Measurements from ENCODE around the gene JKAMP.
"Not testable (repeated sequence)": the region's sequence is repeated elsewhere in the genome, so short reads cannot be mapped to it uniquely, and the experiment has no call there.

JKAMP gene

GRCh38 chr14:59483819-59484638 is at the start of gene JKAMP, which contains the start of gene L3HYPDH:
Gene JKAMP, plus strand, starts transcription at chr14:59484517. Its CDS starts 73 bp downstream, at chr14:59484590.
Gene L3HYPDH, minus strand, starts transcription at chr14:59484408. Its CDS starts 92 bp downstream, at chr14:59484316.
- peak; percentile 96 for DNase-seq (ENCODE audit: low read depth)

- no peak for DNase-seq (ENCODE audit: low read depth)
Measured at GRCh38 chr14:59435101-59435500, 49.2 kb upstream of the JKAMP start.

GRCh38 chr14:59435987-59436386 is 48.3 kb upstream of the JKAMP start:
- DNase-seq (ENCODE audit: low read depth): no peak

GRCh38 chr14:59438195-59438647 is 46.1 kb upstream of the JKAMP start:
- peak; percentile 88 for DNase-seq (ENCODE audit: low read depth)

DNA sequence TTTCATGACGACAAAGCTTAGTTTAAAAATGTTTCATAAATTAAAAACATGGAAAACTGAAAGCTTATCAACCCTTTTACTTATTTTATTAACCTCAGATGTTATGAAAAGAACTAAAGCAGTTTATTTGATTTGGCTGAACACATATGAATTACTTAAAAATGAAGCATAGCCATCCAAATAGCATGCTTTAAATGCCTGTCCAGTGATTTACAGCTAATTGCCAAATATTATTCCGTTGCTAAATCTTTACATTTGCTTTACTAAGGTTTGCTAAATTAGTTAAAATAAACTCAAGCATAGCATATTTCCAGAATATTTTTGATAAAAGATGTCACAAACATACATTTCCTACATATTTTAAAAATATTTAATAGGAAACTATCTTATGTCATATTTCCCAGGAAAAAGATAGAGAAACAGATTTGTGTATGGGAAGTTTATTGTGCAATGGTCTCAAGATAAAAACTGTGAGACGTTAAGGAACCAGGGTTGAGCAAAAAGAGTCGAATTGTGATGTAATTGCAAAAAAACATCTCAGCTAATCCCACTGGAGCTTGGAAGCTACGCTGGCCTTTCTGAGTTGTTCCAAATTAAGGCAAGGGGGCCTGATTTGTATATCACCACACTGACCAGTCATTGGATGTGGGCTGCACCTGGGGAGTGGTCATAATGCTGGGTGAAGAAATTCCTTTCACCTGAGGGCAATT is 44.9 kb upstream of the JKAMP start:
- peak; percentile 76 for DNase-seq (ENCODE audit: low read depth)

GRCh38 chr14:59448673-59449072 is 35.6 kb upstream of the JKAMP start:
- not testable (repeated sequence) for DNase-seq (ENCODE audit: low read depth)

GRCh38 chr14:59450716-59451115 is 33.6 kb upstream of the JKAMP start:
- no peak for DNase-seq (ENCODE audit: low read depth)

GRCh38 chr14:59451849-59452248 is 32.5 kb upstream of the JKAMP start:
- no peak for DNase-seq (ENCODE audit: low read depth)

DNA sequence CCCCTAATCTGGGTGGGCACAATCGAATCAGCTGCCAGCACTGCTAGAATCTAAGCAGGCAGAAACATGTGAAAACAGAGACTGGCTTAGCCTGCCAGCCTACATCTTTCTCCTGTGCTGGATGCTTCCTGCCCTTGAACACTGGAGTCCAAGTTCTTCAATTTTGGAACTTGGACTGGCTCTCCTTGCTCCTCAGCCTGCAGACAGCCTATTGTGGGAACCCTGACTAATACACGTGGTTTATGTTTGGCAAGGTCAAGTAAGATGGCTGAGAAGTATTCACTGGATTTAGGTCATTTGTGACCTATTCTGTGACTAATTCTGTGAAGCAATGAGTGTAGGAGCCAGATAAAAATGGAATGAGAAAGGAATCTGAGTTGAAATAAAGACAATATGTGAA is 30.2 kb upstream of the JKAMP start:
- DNase-seq (ENCODE audit: low read depth): peak; percentile 97

DNA sequence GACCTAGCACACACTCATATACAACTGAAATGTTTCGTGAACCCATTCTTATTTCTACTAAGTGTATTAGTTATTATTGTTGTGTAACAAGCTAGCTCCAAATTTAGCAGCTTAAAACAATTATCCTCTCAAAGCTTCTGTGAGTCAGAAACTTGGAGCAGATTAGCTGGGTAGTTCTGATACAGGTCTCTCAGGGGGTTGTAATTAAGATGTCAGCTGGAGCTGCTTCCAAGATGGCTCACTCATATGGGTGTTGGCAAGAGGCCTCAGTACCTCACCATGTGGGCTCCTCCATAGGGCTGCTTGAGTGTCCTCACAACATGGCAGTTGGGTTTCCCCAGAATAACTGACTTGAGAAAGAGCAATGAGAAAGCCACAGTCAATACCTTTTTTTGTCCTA is 28.9 kb upstream of the JKAMP start:
- peak; percentile 77 for DNase-seq (ENCODE audit: low read depth)

DNA sequence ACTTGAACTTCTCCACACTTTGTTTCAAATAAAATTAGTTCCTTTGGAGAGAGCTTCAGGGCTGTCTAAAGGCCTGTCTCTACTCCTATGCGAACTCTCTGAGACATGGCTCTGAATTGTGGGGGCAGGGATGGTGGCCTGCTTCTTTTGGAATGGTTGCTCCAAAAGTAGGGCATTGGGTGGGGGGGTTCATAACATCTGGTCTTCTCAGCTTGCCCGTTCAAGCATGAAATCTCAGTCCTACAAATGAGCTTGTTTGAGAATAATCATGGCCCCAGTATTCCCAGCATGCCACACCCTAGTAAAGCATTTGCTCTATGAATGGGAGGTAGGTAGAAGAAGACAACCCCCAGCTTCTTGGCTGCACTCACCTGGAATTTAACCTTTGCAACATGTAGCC is 25.8 kb upstream of the JKAMP start:
- no peak for DNase-seq (ENCODE audit: low read depth)

DNA sequence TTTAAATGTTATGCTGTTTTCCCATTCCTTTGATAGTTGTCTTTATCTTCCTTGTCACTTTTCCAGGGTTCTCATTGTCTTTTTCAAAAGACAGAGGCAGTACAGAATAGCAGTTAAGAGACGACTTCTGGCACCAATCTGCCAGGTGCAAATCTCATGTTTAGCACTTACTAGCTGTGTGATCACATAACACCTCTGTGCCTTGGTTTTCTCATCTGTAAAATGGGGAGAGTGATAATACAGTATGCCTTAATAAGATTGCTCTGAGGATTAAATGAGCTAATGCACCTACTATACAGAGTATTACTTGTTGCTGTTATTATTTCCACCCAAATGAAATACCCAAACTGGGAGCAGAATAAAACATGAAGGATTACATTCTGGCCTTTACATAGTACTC is 23.9 kb upstream of the JKAMP start:
- DNase-seq (ENCODE audit: low read depth): no peak

- no peak for DNase-seq (ENCODE audit: low read depth)
Measured at GRCh38 chr14:59461891-59462290, 22.4 kb upstream of the JKAMP start.

- no peak for DNase-seq (ENCODE audit: low read depth)
Measured at GRCh38 chr14:59463787-59464485, 20.4 kb upstream of the JKAMP start.

- peak; percentile 64 for DNase-seq (ENCODE audit: low read depth)
Measured at GRCh38 chr14:59464486-59465315, 19.6 kb upstream of the JKAMP start.

DNA sequence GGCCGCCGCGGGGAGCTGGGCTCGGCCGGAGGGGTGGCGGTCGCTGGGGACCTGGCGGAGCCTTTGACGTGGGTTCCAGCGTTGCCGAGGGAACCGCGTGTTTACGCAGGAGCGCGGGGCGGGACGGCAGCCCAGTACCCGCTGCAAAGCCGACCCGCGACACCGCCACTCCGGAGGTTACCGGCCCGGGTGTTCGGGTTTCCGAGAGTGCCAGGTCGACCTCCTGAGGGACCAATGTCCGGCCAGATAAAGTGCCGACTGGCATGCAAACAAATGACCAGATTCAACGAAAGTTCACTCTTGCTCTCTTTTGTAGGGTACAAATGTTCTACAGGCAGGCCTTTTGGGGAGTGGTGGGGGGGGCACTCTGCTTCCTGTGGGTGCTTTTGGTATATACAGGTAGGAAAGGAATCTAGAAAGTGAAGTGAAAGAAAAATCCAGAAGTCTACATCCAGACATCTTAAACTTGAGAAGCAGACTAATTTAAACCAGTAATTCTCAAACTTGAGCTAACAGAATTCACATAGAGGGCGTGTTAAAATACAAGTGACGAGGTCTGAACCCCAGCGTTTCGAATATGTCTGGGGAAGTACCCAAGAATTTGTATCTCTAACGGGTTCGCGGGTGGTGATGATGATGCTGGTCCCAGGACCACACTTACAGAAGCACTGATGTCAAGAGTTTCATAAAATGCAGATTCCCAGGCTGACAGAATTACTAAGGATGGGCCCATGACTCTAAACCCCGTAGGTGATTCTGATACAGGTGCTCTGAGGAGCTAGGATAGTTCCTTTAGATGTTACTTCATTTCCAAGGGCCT is 18.8 kb upstream of the JKAMP start, which contains the start of gene GPR135:
TSS of gene GPR135 (minus strand) at position 65 of the 820 bp plus-strand sequence. CDS start 154 bp downstream, outside the sequence.
- no peak for DNase-seq (ENCODE audit: low read depth)

- DNase-seq (ENCODE audit: low read depth): peak; percentile 78
Measured at GRCh38 chr14:59474172-59474571, 10.1 kb upstream of the JKAMP start.

DNA sequence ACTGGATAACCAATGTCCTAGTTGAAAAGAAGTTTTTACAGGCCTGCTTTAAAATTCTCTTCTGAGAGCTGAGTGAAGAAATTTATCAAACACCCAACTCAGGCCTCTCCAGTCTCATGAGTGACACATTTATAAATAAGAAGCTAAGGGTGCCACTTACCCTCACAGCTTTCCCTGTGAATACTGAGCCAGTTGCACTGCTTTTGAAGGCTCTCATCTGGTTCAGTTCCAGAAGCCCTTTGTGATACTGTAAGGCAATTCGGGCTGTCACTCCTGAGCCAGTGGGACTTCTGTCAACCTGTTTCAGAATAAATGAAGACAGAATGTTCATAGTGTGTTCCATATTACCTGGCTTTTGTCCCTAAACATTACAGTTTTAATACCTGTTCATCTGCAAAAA is 8.6 kb upstream of the JKAMP start:
- no peak for DNase-seq (ENCODE audit: low read depth)

GRCh38 chr14:59478540-59478939 is 5.8 kb upstream of the JKAMP start:
- no peak for DNase-seq (ENCODE audit: low read depth)

- no peak for DNase-seq (ENCODE audit: low read depth)
Measured at GRCh38 chr14:59480166-59480565, 4.2 kb upstream of the JKAMP start.

- DNase-seq (ENCODE audit: low read depth): no peak
Measured at GRCh38 chr14:59481407-59481806, 2.9 kb upstream of the JKAMP start.
